Uterus (tissue), 4 donors: ENCODE data around the gene CCDC78. TPM values are rescaled to one million over a fixed set of nuclear protein-coding genes. Genes with fewer than 3 reads are reported as not detected.
"Not testable (repeated sequence)": the region's sequence is repeated elsewhere in the genome, so short reads cannot be mapped to it uniquely, and the experiment has no call there.

Source experiments
- DNase-seq, 2 donors: peaks; one replicate each; pipeline ENCODE4 v3.0.0-alpha.2; 2019 to 2020
- H3K27ac ChIP-seq, 2 donors: fragments of 200-600 bp; sonication (generic); 1 replicate in 1 of 2; 2 replicates in 1 of 2; pipeline ENCODE4 v1.5.1; 2016 to 2018
- H3K27me3 ChIP-seq, 2 donors: fragments of 200-600 bp; sonication (generic); one replicate each; pipeline ENCODE4 v1.5.1; 2018 to 2019; ENCODE audit warnings: control low read depth in 1 of 2
- H3K36me3 ChIP-seq, 2 donors: fragments of 200-600 bp; sonication (generic); one replicate each; pipeline ENCODE4 v1.5.1; 2019; ENCODE audit warnings: control low read depth in 1 of 2
- H3K4me1 ChIP-seq, 2 donors: fragments of 200-600 bp; sonication (generic); one replicate each; pipeline ENCODE4 v1.5.1; 2018 to 2019; ENCODE audit warnings: control low read depth in 1 of 2
- H3K4me3 ChIP-seq, 2 donors: fragments of 200-600 bp; sonication (generic); 1 replicate in 1 of 2; 2 replicates in 1 of 2; pipeline ENCODE4 v1.5.1; 2018 to 2019; ENCODE audit warnings: mild to moderate bottlenecking in 1 of 2
- H3K9me3 ChIP-seq, 2 donors: fragments of 200-600 bp; sonication (generic); one replicate each; pipeline ENCODE4 v1.5.1; 2019; ENCODE audit warnings: control low read depth in 1 of 2
- CTCF ChIP-seq, 4 experiments: fragments of 200-600 bp in 2 of 4; fragments of 450-650 bp in 2 of 4; sonication (generic) in 2 of 4; IDR thresholded peaks; one replicate each; pipeline ENCODE4 v1.5.1; 2016 to 2019; ENCODE audit warnings: antibody characterized with exemption in 4 of 4, mild to moderate bottlenecking in 2 of 4, moderate library complexity in 1 of 4
- POLR2A ChIP-seq, 2 donors: fragments of 450-650 bp; IDR thresholded peaks; one replicate each; pipeline ENCODE4 v1.6.1; 2016; ENCODE audit warnings: antibody characterized with exemption in 2 of 2, mild to moderate bottlenecking in 1 of 2, moderate library complexity in 1 of 2
- intact Hi-C: fragments of 100-400 bp; cut with DNase I; formaldehyde crosslinking; loops from one replicate; pipeline ENCODE4 v1.15.1; 2023; ENCODE audit warnings: low total_unique reads
- total RNA-seq, 4 donors: library from RNA; depleted of rRNA in 3 of 4; stranded (reverse); fragments of >200 nt in 3 of 4; gene quantifications; one replicate each; pipeline versions ENCODE4 v1.1.0 to v1.2.4, GENCODE V29; 2014 to 2023
- donor health status: DM: yes; HTN: yes; CAD: no.

CCDC78 gene
- total RNA-seq, 4 donors from 2014 or later = 1.3 to 5.3 (median 2.3) TPM; not detected in 1

- no peaks in the 10 kb centered on the region for H3K36me3 ChIP-seq
- peaks cover 8 to 14% of the 10 kb centered on the region in 2 donors for H3K27me3 ChIP-seq
- intact Hi-C loops = no loop called here
- H3K4me3 ChIP-seq = peak within 1 kb of the TSS; percentile 36 to 52
- DNase-seq = peak; percentile 87 to 92
- no peaks in the 10 kb centered on the region for H3K9me3 ChIP-seq
- peaks cover 5 to 15% of the 10 kb centered on the region in 2 donors for H3K4me1 ChIP-seq
- no peak for TF ChIP-seq POLR2A (IDR thresholded peaks at IDR 0.05)
- TF ChIP-seq CTCF (IDR thresholded peaks at IDR 0.05) = no peak
- H3K27ac ChIP-seq = no peak within 1 kb of the TSS
These were observed 11.4 kb downstream of the CCDC78 start, which contains the start of gene METRN for GRCh38 chr16:714558-715476. METRN (plus strand) TSS chr16:715118; CDS start chr16:715290, 172 bp downstream.

- intact Hi-C loops = no loop called here
- TF ChIP-seq CTCF (IDR thresholded peaks at IDR 0.05) = no peak
- no peak for TF ChIP-seq POLR2A (IDR thresholded peaks at IDR 0.05)
- no peak for DNase-seq
- peaks cover 8 to 14% of the 10 kb centered on the region in 2 donors for H3K27me3 ChIP-seq
- H3K36me3 ChIP-seq = no peaks in the 10 kb centered on the region
- peaks cover 5 to 14% of the 10 kb centered on the region in 2 donors for H3K4me1 ChIP-seq
- no peak overlapping the region for H3K4me3 ChIP-seq
- no peak overlapping the region for H3K27ac ChIP-seq
- no peaks in the 10 kb centered on the region for H3K9me3 ChIP-seq
These were observed 12.2 kb downstream of the CCDC78 start for GRCh38 chr16:714079-714478.

GRCh38 chr16:712740-713250, 13.4 kb downstream of the CCDC78 start:
- H3K9me3 ChIP-seq, H3K4me3 ChIP-seq, H3K27ac ChIP-seq, intact Hi-C loops, H3K36me3 ChIP-seq, DNase-seq: not testable (repeated sequence)
- Histone ChIP-seq H3K4me1 (peaks cover 5 to 14% of the 10 kb centered on the region in 2 donors), H3K27me3 (peaks cover 16 to 19% of the 10 kb centered on the region in 2 donors)
- peak in 1 of 4 experiments; percentile 9 for TF ChIP-seq CTCF (IDR thresholded peaks at IDR 0.05)

- intact Hi-C loops = no loop called here
- H3K27ac ChIP-seq = no peak overlapping the region
- DNase-seq = peak; percentile 65 to 72
- peaks cover 16 to 22% of the 10 kb centered on the region in 2 donors for H3K27me3 ChIP-seq
- no peak overlapping the region for H3K4me3 ChIP-seq
- no peak for TF ChIP-seq POLR2A (IDR thresholded peaks at IDR 0.05)
- TF ChIP-seq CTCF (IDR thresholded peaks at IDR 0.05) = peak; percentile 90 to 93 (median 92)
- no peaks in the 10 kb centered on the region for H3K36me3 ChIP-seq
- peaks cover 5 to 14% of the 10 kb centered on the region in 2 donors for H3K4me1 ChIP-seq
- H3K9me3 ChIP-seq = no peaks in the 10 kb centered on the region
These were observed 14.5 kb downstream of the CCDC78 start for GRCh38 chr16:711548-712320.
